K562 (cell line): ENCODE results near the gene PACSIN2.

ENCODE experiments used
- AFF4 ChIP-seq: sonication (generic); formaldehyde crosslinking; IDR thresholded peaks from 2 replicates; pipeline ENCODE4 v1.8.0; 2023; ENCODE audit warnings: mild to moderate bottlenecking, missing genetic modification reagents
- CUX1 ChIP-seq: fragments of 200-800 bp; sonication (Bioruptor generic); IDR thresholded peaks from 2 replicates; pipeline ENCODE4 v1.6.1; 2016; ENCODE audit warnings: missing genetic modification characterization, missing compliant biosample characterization
- ELF1 ChIP-seq: fragments of 200-800 bp; sonication (Bioruptor generic); IDR thresholded peaks from 2 replicates; pipeline ENCODE4 v1.6.1; 2016; ENCODE audit warnings: missing genetic modification characterization, missing compliant biosample characterization
- ESRRA ChIP-seq: fragments of 450-650 bp; IDR thresholded peaks from 2 replicates; pipeline ENCODE4 v1.6.1; 2014; ENCODE audit warnings: low read depth, mild to moderate bottlenecking, moderate library complexity, borderline replicate concordance
- PHF20 ChIP-seq: fragments of 450-650 bp; IDR thresholded peaks from 2 replicates; pipeline ENCODE4 v1.6.1; 2018; ENCODE audit not compliant: partially characterized antibody
- POLR2A ChIP-seq: fragments of 450-650 bp; conservative IDR thresholded peaks from 2 replicates; pipeline ENCODE4 v1.6.1; 2016
- PREB ChIP-seq: sonication (generic); formaldehyde crosslinking; IDR thresholded peaks from 2 replicates; pipeline ENCODE4 v1.8.1; 2023; ENCODE audit warnings: mild to moderate bottlenecking, missing genetic modification reagents
- RHOXF2B ChIP-seq: fragments of 250-450 bp; sonication (Bioruptor Pico); conservative IDR thresholded peaks from 2 replicates; pipeline ENCODE4 v1.5.1; 2021
- SREBF1 ChIP-seq: fragments of 150-350 bp; IDR thresholded peaks from 2 replicates; pipeline ENCODE4 v1.6.1; 2014; ENCODE audit warnings: antibody characterized with exemption, low read depth, low read length, borderline replicate concordance
- ZC3H8 ChIP-seq: fragments of 450-650 bp; IDR thresholded peaks from 2 replicates; pipeline ENCODE4 v1.6.1; 2017
- ZNF232 ChIP-seq: sonication (generic); formaldehyde crosslinking; IDR thresholded peaks from 2 replicates; pipeline ENCODE4 v1.8.0; 2022; ENCODE audit warnings: mild to moderate bottlenecking, missing genetic modification reagents

- TF ChIP-seq CUX1 (CRISPR knock-in tag) (no peak), RHOXF2B (CRISPR knock-in tag) (no peak), AFF4 (no peak), PREB (CRISPR knock-in tag) (no peak), ZNF232 (CRISPR knock-in tag) (no peak), SREBF1 (no peak), PHF20 (no peak), ESRRA (no peak), POLR2A (no peak), ELF1 (tag) (no peak), ZC3H8 (no peak)
These were observed 159.2 kb downstream of the PACSIN2 start for GRCh38 chr22:42855721-42856120.
